HepG2 (cell line): ENCODE results near the gene CCL23. TPM values are rescaled to one million over a fixed set of nuclear protein-coding genes. Genes with fewer than 3 reads are reported as not detected.

Experiments
- ESRRA ChIP-seq: sonication (generic); formaldehyde crosslinking; IDR thresholded peaks from 2 replicates; pipeline ENCODE4 v1.5.1; 2020; ENCODE audit warnings: mild to moderate bottlenecking, low read depth, missing genetic modification reagents
- FOXA3 ChIP-seq: IDR thresholded peaks from 2 replicates; pipeline ENCODE4 v1.6.1; 2016; ENCODE audit warnings: missing genetic modification reagents, missing compliant biosample characterization
- FOXK2 ChIP-seq: fragments of 450-650 bp; IDR thresholded peaks from 2 replicates; pipeline ENCODE4 v1.6.1; 2016
- FOXM1 ChIP-seq: sonication (generic); formaldehyde crosslinking; IDR thresholded peaks from 2 replicates; pipeline ENCODE4 v1.5.0; 2020; ENCODE audit warnings: missing genetic modification reagents
- GATA4 ChIP-seq: sonication (generic); IDR thresholded peaks from 2 replicates; pipeline ENCODE4 v1.6.1; 2016; ENCODE audit warnings: antibody characterized with exemption, low read depth, borderline replicate concordance
- HMGA1 ChIP-seq: sonication (generic); formaldehyde crosslinking; conservative IDR thresholded peaks from 2 replicates; pipeline ENCODE4 v1.4.0; 2020; ENCODE audit warnings: missing genetic modification reagents
- MATR3 ChIP-seq: sonication (generic); formaldehyde crosslinking; IDR thresholded peaks from 2 replicates; pipeline ENCODE4 v1.4.0; 2020; ENCODE audit warnings: missing genetic modification reagents
- MEIS2 ChIP-seq: sonication (generic); formaldehyde crosslinking; IDR thresholded peaks from 2 replicates; pipeline ENCODE4 v1.9.0; 2021; ENCODE audit warnings: mild to moderate bottlenecking, missing genetic modification reagents
- MIER2 ChIP-seq: IDR thresholded peaks from 2 replicates; pipeline ENCODE4 v1.6.1; 2016; ENCODE audit warnings: missing biosample characterization, missing genetic modification reagents
- NCOA1 ChIP-seq: sonication (generic); formaldehyde crosslinking; IDR thresholded peaks from 2 replicates; pipeline ENCODE4 v1.9.0; 2021; ENCODE audit warnings: missing genetic modification reagents
- NR2F1 ChIP-seq, 2 experiments: fragments of 450-650 bp in 1 of 2; formaldehyde crosslinking in 1 of 2; IDR thresholded peaks; 2 replicates each; pipeline versions ENCODE4 v1.5.0 to v1.6.1; 2016 to 2020; ENCODE audit warnings: mild to moderate bottlenecking in 1 of 2, missing compliant biosample characterization in 1 of 2, missing genetic modification reagents in 1 of 2, moderate library complexity in 1 of 2
- POLR2A ChIP-seq, 2 experiments: IDR thresholded peaks; 2 replicates each; pipeline ENCODE4 v1.6.1; 2011; ENCODE audit warnings: low read depth in 2 of 2, low read length in 2 of 2, mild to moderate bottlenecking in 1 of 2, moderate library complexity in 1 of 2; ENCODE audit not compliant: insufficient read depth in 1 of 2
- PTBP1 ChIP-seq: fragments of 200-400 bp; formaldehyde crosslinking; IDR thresholded peaks from 2 replicates; pipeline ENCODE4 v1.6.1; 2018; ENCODE audit warnings: low read length, low read depth; ENCODE audit not compliant: poor library complexity, severe bottlenecking
- TCF7L2 ChIP-seq: IDR thresholded peaks from 2 replicates; pipeline ENCODE4 v1.6.1; 2011; ENCODE audit warnings: mild to moderate bottlenecking, low read depth, low read length, moderate library complexity
- YEATS2 ChIP-seq: sonication (generic); formaldehyde crosslinking; IDR thresholded peaks from 2 replicates; pipeline ENCODE4 v1.4.0; 2020; ENCODE audit warnings: missing genetic modification reagents, borderline replicate concordance
- ZFYVE20 ChIP-seq: sonication (generic); formaldehyde crosslinking; IDR thresholded peaks from 2 replicates; pipeline ENCODE4 v1.8.0; 2023; ENCODE audit warnings: low read depth, mild to moderate bottlenecking, moderate library complexity, missing genetic modification reagents, borderline replicate concordance
- ZNF143 ChIP-seq: sonication (generic); formaldehyde crosslinking; IDR thresholded peaks from 2 replicates; pipeline ENCODE4 v1.4.0; 2020; ENCODE audit warnings: missing genetic modification reagents
- ZNF331 ChIP-seq: sonication (generic); formaldehyde crosslinking; IDR thresholded peaks from 2 replicates; pipeline ENCODE4 v1.4.0; 2020; ENCODE audit warnings: missing genetic modification reagents
- ZNF367 ChIP-seq: sonication (generic); formaldehyde crosslinking; IDR thresholded peaks from 2 replicates; pipeline ENCODE4 v1.4.0; 2020; ENCODE audit warnings: missing genetic modification reagents, borderline replicate concordance
- ZNF44 ChIP-seq: sonication (generic); formaldehyde crosslinking; IDR thresholded peaks from 2 replicates; pipeline ENCODE4 v1.5.1; 2020; ENCODE audit warnings: mild to moderate bottlenecking, missing genetic modification reagents
- ZNF713 ChIP-seq: sonication (generic); formaldehyde crosslinking; IDR thresholded peaks from 2 replicates; pipeline ENCODE4 v1.4.0; 2020; ENCODE audit warnings: mild to moderate bottlenecking, missing genetic modification reagents
- ZNF775 ChIP-seq: sonication (generic); formaldehyde crosslinking; IDR thresholded peaks from 2 replicates; pipeline ENCODE4 v1.4.0; 2020; ENCODE audit warnings: missing genetic modification reagents, mild to moderate bottlenecking, moderate library complexity, borderline replicate concordance
- ZSCAN12 ChIP-seq: sonication (generic); formaldehyde crosslinking; IDR thresholded peaks from 2 replicates; pipeline ENCODE4 v1.9.0; 2021; ENCODE audit warnings: mild to moderate bottlenecking, missing genetic modification reagents
- polyA plus RNA-seq, 8 experiments: library from polyadenylated mRNA; depleted of rRNA in 3 of 8; stranded (reverse) in 7 of 8; unstranded in 1 of 8; fragments of >200 nt; fragmentation: Illumina TruSeq in 4 of 8; extraction: Trizol in 4 of 8; gene quantifications; 2 replicates each; pipeline versions ENCODE4 v1.2.1 to v1.2.3, GENCODE V29; 2011 to 2016; ENCODE audit warnings: low read depth in 4 of 8, missing spikeins in 1 of 8, mixed read lengths in 1 of 8; ENCODE audit not compliant: insufficient read depth in 1 of 8
- total RNA-seq, 5 experiments: library from RNA; depleted of rRNA; stranded (reverse); fragments of >200 nt; fragmentation: Illumina TruSeq; extraction: Trizol; gene quantifications; 2 replicates each; pipeline ENCODE4 v1.2.3, GENCODE V29; 2016; ENCODE audit warnings: low read depth in 1 of 5
- TF ChIP-seq, protein P1 (sequence below): sonication (generic); formaldehyde crosslinking; IDR thresholded peaks from 2 replicates; pipeline ENCODE4 v1.5.0; 2020; ENCODE audit warnings: missing genetic modification reagents
- TF ChIP-seq, protein P2 (sequence below): sonication (generic); formaldehyde crosslinking; IDR thresholded peaks from 2 replicates; pipeline ENCODE4 v1.9.0; 2021; ENCODE audit warnings: missing genetic modification reagents, mild to moderate bottlenecking, borderline replicate concordance
- TF ChIP-seq, protein P3 (sequence below): sonication (generic); formaldehyde crosslinking; IDR thresholded peaks from 2 replicates; pipeline ENCODE4 v1.8.0; 2022; ENCODE audit warnings: mild to moderate bottlenecking, missing genetic modification reagents
- TF ChIP-seq, protein P4 (sequence below): sonication (generic); formaldehyde crosslinking; IDR thresholded peaks from 2 replicates; pipeline ENCODE4 v1.8.0; 2022; ENCODE audit warnings: missing genetic modification reagents, mild to moderate bottlenecking, inconsistent platforms, borderline replicate concordance

CCL23 gene
- total and polyA plus RNA-seq, 2 of the 13 experiments (the other 11 are each of a cell fraction or from before 2014, with no cell fraction given) = not detected

DNA sequence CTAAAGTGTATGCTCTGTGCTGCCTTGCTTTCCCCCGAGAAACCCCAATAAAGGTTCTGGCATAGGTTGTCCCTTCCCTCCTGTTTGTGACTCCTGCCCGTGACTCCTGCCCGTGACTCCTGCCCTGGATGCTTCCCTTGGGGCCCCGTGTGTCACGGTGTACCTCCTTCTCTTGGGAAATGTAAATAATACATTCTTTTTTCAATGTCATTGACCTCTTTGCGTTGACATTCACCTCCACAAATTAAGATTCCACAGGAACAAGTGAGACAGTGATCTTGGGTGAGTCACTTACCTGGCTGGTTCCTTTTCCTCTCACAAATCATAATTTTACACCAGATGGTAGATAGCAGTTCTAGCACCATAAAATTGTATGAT, 17.1 kb downstream of the CCL23 start (continued):
- TF ChIP-seq, protein P1, sequence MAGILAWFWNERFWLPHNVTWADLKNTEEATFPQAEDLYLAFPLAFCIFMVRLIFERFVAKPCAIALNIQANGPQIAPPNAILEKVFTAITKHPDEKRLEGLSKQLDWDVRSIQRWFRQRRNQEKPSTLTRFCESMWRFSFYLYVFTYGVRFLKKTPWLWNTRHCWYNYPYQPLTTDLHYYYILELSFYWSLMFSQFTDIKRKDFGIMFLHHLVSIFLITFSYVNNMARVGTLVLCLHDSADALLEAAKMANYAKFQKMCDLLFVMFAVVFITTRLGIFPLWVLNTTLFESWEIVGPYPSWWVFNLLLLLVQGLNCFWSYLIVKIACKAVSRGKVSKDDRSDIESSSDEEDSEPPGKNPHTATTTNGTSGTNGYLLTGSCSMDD (CRISPR knock-in tag) = no peak
- TF ChIP-seq, protein P2, sequence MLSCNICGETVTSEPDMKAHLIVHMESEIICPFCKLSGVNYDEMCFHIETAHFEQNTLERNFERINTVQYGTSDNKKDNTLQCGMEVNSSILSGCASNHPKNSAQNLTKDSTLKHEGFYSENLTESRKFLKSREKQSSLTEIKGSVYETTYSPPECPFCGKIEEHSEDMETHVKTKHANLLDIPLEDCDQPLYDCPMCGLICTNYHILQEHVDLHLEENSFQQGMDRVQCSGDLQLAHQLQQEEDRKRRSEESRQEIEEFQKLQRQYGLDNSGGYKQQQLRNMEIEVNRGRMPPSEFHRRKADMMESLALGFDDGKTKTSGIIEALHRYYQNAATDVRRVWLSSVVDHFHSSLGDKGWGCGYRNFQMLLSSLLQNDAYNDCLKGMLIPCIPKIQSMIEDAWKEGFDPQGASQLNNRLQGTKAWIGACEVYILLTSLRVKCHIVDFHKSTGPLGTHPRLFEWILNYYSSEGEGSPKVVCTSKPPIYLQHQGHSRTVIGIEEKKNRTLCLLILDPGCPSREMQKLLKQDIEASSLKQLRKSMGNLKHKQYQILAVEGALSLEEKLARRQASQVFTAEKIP = no peak
- TF ChIP-seq NCOA1 (CRISPR knock-in tag) (no peak), MIER2 (no peak), POLR2A (IDR thresholded peaks at IDR 0.05; ENCODE audit: insufficient read depth in 1 of 2, low read depth in 2 of 2, low read length in 2 of 2) (0 out of 4 replicates have a peak, but pooled peaks of 1 of the 2 experiments have one; percentile 18), NR2F1 (CRISPR knock-in tag; IDR thresholded peaks at IDR 0.05) (peak; percentile 75 to 79), ZSCAN12 (CRISPR knock-in tag) (no peak), MEIS2 (CRISPR knock-in tag) (no peak), ZNF775 (CRISPR knock-in tag) (no peak), YEATS2 (CRISPR knock-in tag) (no peak), TCF7L2 (no peak), ZNF44 (CRISPR knock-in tag) (no peak), ESRRA (CRISPR knock-in tag) (peak; percentile 81), ZNF713 (CRISPR knock-in tag) (no peak), ZNF331 (no peak), FOXA3 (CRISPR knock-in tag) (peak; percentile 76), PTBP1 (no peak), GATA4 (0 out of 2 replicates have a peak, but pooled peaks have one; percentile 27), ZFYVE20 (CRISPR knock-in tag) (no peak), ZNF367 (CRISPR knock-in tag) (no peak), FOXK2 (no peak), MATR3 (no peak), FOXM1 (CRISPR knock-in tag) (no peak), ZNF143 (no peak), HMGA1 (CRISPR knock-in tag) (no peak)
- TF ChIP-seq, protein P3, sequence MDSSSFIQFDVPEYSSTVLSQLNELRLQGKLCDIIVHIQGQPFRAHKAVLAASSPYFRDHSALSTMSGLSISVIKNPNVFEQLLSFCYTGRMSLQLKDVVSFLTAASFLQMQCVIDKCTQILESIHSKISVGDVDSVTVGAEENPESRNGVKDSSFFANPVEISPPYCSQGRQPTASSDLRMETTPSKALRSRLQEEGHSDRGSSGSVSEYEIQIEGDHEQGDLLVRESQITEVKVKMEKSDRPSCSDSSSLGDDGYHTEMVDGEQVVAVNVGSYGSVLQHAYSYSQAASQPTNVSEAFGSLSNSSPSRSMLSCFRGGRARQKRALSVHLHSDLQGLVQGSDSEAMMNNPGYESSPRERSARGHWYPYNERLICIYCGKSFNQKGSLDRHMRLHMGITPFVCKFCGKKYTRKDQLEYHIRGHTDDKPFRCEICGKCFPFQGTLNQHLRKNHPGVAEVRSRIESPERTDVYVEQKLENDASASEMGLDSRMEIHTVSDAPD (CRISPR knock-in tag) = no peak
- TF ChIP-seq, protein P4, sequence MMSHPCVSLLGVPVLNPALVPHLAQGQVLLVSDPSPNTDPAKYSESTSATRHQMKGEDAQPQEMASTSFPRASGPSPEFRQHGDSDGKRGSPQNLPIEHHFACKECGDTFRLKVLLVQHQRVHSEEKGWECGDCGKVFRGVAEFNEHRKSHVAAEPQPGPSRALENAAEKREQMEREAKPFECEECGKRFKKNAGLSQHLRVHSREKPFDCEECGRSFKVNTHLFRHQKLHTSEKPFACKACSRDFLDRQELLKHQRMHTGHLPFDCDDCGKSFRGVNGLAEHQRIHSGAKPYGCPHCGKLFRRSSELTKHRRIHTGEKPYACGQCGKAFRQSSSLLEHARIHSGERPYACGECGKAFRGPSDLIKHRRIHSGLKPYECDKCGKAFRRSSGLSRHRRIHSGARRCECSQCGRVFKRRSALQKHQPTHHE = no peak
